Mesenchymal stem cell (in vitro differentiated cells and primary cell): ENCODE results near the gene ACP4.
"Not testable (repeated sequence)": the region's sequence is repeated elsewhere in the genome, so short reads cannot be mapped to it uniquely, and the experiment has no call there.

Source experiments
- DNase-seq: peaks from one replicate; pipeline ENCODE4 v3.0.0-alpha.2; 2013
- H2AFZ ChIP-seq: one replicate; pipeline ENCODE4 v1.6.1; 2013; ENCODE audit warnings: low read depth, mild to moderate bottlenecking, control low read depth, inconsistent platforms, low read length, moderate library complexity
- H2AK5ac ChIP-seq: 2 replicates; pipeline ENCODE4 v1.6.1; 2013; ENCODE audit warnings: low read length, moderate library complexity, mild to moderate bottlenecking, inconsistent platforms; ENCODE audit not compliant: severe bottlenecking
- H2BK120ac ChIP-seq: one replicate; pipeline ENCODE4 v1.6.1; 2013; ENCODE audit warnings: low read depth, mild to moderate bottlenecking, inconsistent platforms, low read length, moderate library complexity
- H2BK12ac ChIP-seq, 2 experiments: one replicate each; pipeline ENCODE4 v1.6.1; 2013; ENCODE audit warnings: inconsistent platforms in 2 of 2, low read length in 2 of 2, mild to moderate bottlenecking in 2 of 2, moderate library complexity in 2 of 2, control low read depth in 1 of 2
- H2BK15ac ChIP-seq: one replicate; pipeline ENCODE4 v1.6.1; 2013; ENCODE audit warnings: mild to moderate bottlenecking, low read depth, inconsistent platforms; ENCODE audit not compliant: poor library complexity, severe bottlenecking
- H2BK5ac ChIP-seq: 2 replicates; pipeline ENCODE4 v1.6.1; 2013; ENCODE audit warnings: low read depth, mild to moderate bottlenecking, low read length, control low read depth, inconsistent platforms; ENCODE audit not compliant: poor library complexity, severe bottlenecking
- H3K14ac ChIP-seq, 2 experiments: one replicate each; pipeline ENCODE4 v1.6.1; 2013; ENCODE audit warnings: inconsistent platforms in 2 of 2, low read length in 2 of 2, control low read depth in 1 of 2, mild to moderate bottlenecking in 1 of 2, moderate library complexity in 1 of 2
- H3K18ac ChIP-seq, 2 experiments: one replicate each; pipeline ENCODE4 v1.6.1; 2013; ENCODE audit warnings: inconsistent platforms in 2 of 2, low read length in 2 of 2, control low read depth in 1 of 2, low read depth in 1 of 2, mild to moderate bottlenecking in 1 of 2
- H3K23ac ChIP-seq, 2 experiments: one replicate each; pipeline ENCODE4 v1.6.1; 2013; ENCODE audit warnings: inconsistent platforms in 2 of 2, low read length in 2 of 2, mild to moderate bottlenecking in 2 of 2, moderate library complexity in 2 of 2, control low read depth in 1 of 2
- H3K27ac ChIP-seq: 2 replicates; pipeline ENCODE4 v1.5.1; 2013; ENCODE audit warnings: mild to moderate bottlenecking, moderate library complexity, low read length, control low read depth, inconsistent platforms; ENCODE audit not compliant: poor library complexity, severe bottlenecking
- H3K27me3 ChIP-seq, 2 experiments: 2 replicates each; pipeline versions ENCODE4 v1.6.1 to v1.7.0; 2013; ENCODE audit warnings: low read length in 2 of 2, mild to moderate bottlenecking in 2 of 2, moderate library complexity in 2 of 2, control low read depth in 1 of 2, inconsistent platforms in 1 of 2; ENCODE audit not compliant: control insufficient read depth in 1 of 2, insufficient read depth in 1 of 2
- H3K36me3 ChIP-seq, 2 experiments: 2 replicates each; pipeline versions ENCODE4 v1.6.1 to v1.7.0; 2013; ENCODE audit warnings: low read length in 2 of 2, control low read depth in 1 of 2, inconsistent platforms in 1 of 2, low read depth in 1 of 2, mild to moderate bottlenecking in 1 of 2; ENCODE audit not compliant: insufficient read depth in 2 of 2, control insufficient read depth in 1 of 2
- H3K4ac ChIP-seq, 2 experiments: one replicate each; pipeline ENCODE4 v1.6.1; 2013; ENCODE audit warnings: inconsistent platforms in 2 of 2, low read length in 2 of 2, mild to moderate bottlenecking in 2 of 2, moderate library complexity in 2 of 2, control low read depth in 1 of 2, low read depth in 1 of 2
- H3K4me1 ChIP-seq: 2 replicates; pipeline ENCODE4 v1.6.1; 2013; ENCODE audit warnings: low read depth, low read length, control low read depth; ENCODE audit not compliant: control insufficient read depth, insufficient read depth
- H3K4me2 ChIP-seq: 2 replicates; pipeline ENCODE4 v1.6.1; 2013; ENCODE audit warnings: low read length, mild to moderate bottlenecking, inconsistent platforms; ENCODE audit not compliant: poor library complexity, severe bottlenecking
- H3K4me3 ChIP-seq, 2 experiments: 2 replicates each; pipeline versions ENCODE4 v1.5.1 to v1.7.0; 2013; ENCODE audit warnings: low read length in 2 of 2, mild to moderate bottlenecking in 2 of 2, control low read depth in 1 of 2, low read depth in 1 of 2; ENCODE audit not compliant: insufficient read depth in 1 of 2
- H3K79me1 ChIP-seq: replicated peaks from 2 replicates; pipeline ENCODE4 v1.6.1; 2013; ENCODE audit warnings: mild to moderate bottlenecking, control low read depth, low read length, inconsistent platforms; ENCODE audit not compliant: poor library complexity, severe bottlenecking
- H3K9ac ChIP-seq: 2 replicates; pipeline ENCODE4 v1.7.0; 2013; ENCODE audit warnings: mild to moderate bottlenecking, low read length, moderate library complexity
- H3K9me3 ChIP-seq: 2 replicates; pipeline ENCODE4 v1.7.0; 2013; ENCODE audit warnings: mild to moderate bottlenecking, low read length; ENCODE audit not compliant: control insufficient read depth
- H4K8ac ChIP-seq: one replicate; pipeline ENCODE4 v1.6.1; 2013; ENCODE audit warnings: inconsistent platforms, mild to moderate bottlenecking, low read length, moderate library complexity
- H4K91ac ChIP-seq: one replicate; pipeline ENCODE4 v1.6.1; 2013; ENCODE audit warnings: mild to moderate bottlenecking, low read length, inconsistent platforms
- WGBS: methylation state at CpG from one replicate; pipeline ENCODE4 v1.1.7; 2013; ENCODE audit warnings: mixed read lengths; 5-methylcytosine and 5-hydroxymethylcytosine counted together

Gene ACP4

GRCh38 chr19:50767263-50767662, 23.0 kb upstream of the ACP4 start:
- not testable (repeated sequence) for H3K4ac ChIP-seq, H2BK12ac ChIP-seq, H3K18ac ChIP-seq, H4K8ac ChIP-seq, H3K4me2 ChIP-seq, H3K23ac ChIP-seq, H2BK5ac ChIP-seq, H3K27ac ChIP-seq, H4K91ac ChIP-seq, H2AK5ac ChIP-seq, H3K4me1 ChIP-seq, DNase-seq, H3K4me3 ChIP-seq, H3K9ac ChIP-seq, H3K79me1 ChIP-seq, H3K9me3 ChIP-seq, H3K36me3 ChIP-seq, H2BK120ac ChIP-seq, H3K14ac ChIP-seq, H2AFZ ChIP-seq, H2BK15ac ChIP-seq
- WGBS = 33% methylated on average over 5 of the region's 5 CpGs
- peaks cover 0 to 10% of the 10 kb centered on the region in 2 experiments for H3K27me3 ChIP-seq

GRCh38 chr19:50768277-50768676, 21.9 kb upstream of the ACP4 start:
- Histone ChIP-seq H3K79me1 (no peaks in the 10 kb centered on the region), H3K23ac (no peak overlapping the region), H3K14ac (no peak overlapping the region), H3K4me1 (no peaks in the 10 kb centered on the region), H3K4me2 (no peak overlapping the region), H3K36me3 (no peaks in the 10 kb centered on the region), H4K91ac (no peak overlapping the region), H4K8ac (no peak overlapping the region), H2BK5ac (no peak overlapping the region), H3K4me3 (no peak overlapping the region), H2BK15ac (no peak overlapping the region), H2BK12ac (no peak overlapping the region), H3K27ac (no peak overlapping the region), H3K9me3 (no peaks in the 10 kb centered on the region), H3K18ac (no peak overlapping the region), H3K27me3 (peaks cover 0 to 10% of the 10 kb centered on the region in 2 experiments), H3K9ac (no peak overlapping the region), H2AK5ac (no peak overlapping the region), H2BK120ac (no peak overlapping the region), H3K4ac (no peak overlapping the region), H2AFZ (no peak overlapping the region)
- 91% methylated on average over 4 of the region's 5 CpGs for WGBS
- DNase-seq = no peak

GRCh38 chr19:50770164-50770563, 20.1 kb upstream of the ACP4 start, which contains the start of gene GPR32:
TSS of gene GPR32 (plus strand) at chr19:50770464. CDS start at chr19:50770601, 137 bp downstream.
- H2AFZ ChIP-seq, H3K23ac ChIP-seq, H3K36me3 ChIP-seq, H2BK120ac ChIP-seq, H2BK5ac ChIP-seq, H3K4me3 ChIP-seq, H3K9ac ChIP-seq, H2AK5ac ChIP-seq, H3K18ac ChIP-seq, H4K91ac ChIP-seq, H2BK12ac ChIP-seq, H2BK15ac ChIP-seq, H3K14ac ChIP-seq, H3K27ac ChIP-seq, H3K79me1 ChIP-seq, H3K9me3 ChIP-seq, H4K8ac ChIP-seq, DNase-seq, H3K4ac ChIP-seq, H3K4me1 ChIP-seq, H3K4me2 ChIP-seq: not testable (repeated sequence)
- WGBS = 55% methylated on average over 1 of the region's 2 CpGs
- H3K27me3 ChIP-seq = peaks cover 0 to 14% of the 10 kb centered on the region in 2 experiments

- Histone ChIP-seq H2BK12ac (no peak overlapping the region), H2AFZ (no peak overlapping the region), H3K4ac (no peak overlapping the region), H3K18ac (no peak overlapping the region), H3K4me1 (no peaks in the 10 kb centered on the region), H2BK5ac (no peak overlapping the region), H3K79me1 (no peaks in the 10 kb centered on the region), H2AK5ac (no peak overlapping the region), H3K27me3 (peaks cover 0 to 13% of the 10 kb centered on the region in 2 experiments), H3K27ac (no peak overlapping the region), H3K4me2 (no peak overlapping the region), H3K4me3 (no peak overlapping the region), H4K91ac (no peak overlapping the region), H3K9me3 (no peaks in the 10 kb centered on the region), H4K8ac (no peak overlapping the region), H3K23ac (no peak overlapping the region), H3K36me3 (no peaks in the 10 kb centered on the region), H2BK15ac (no peak overlapping the region), H2BK120ac (no peak overlapping the region), H3K14ac (no peak overlapping the region), H3K9ac (no peak overlapping the region)
- no peak for DNase-seq
- 79% methylated on average over 13 of the region's 13 CpGs for WGBS
Measured at GRCh38 chr19:50770888-50771287, 19.3 kb upstream of the ACP4 start.
